ENCODE data around the gene TMC1.
"Not testable (repeated sequence)": the region's sequence is repeated elsewhere in the genome, so short reads cannot be mapped to it uniquely, and the experiment has no call there.

The TMC1 gene

GRCh38 chr9:72480921-72481320 lies 40.5 kb upstream of the TMC1 start (continued):
- no peak for TF ChIP-seq ZNF639 (tag by site-specific recombination; IDR thresholded peaks at IDR 0.05)
- no peak for TF ChIP-seq GLIS2 (tag by site-specific recombination; IDR thresholded peaks at IDR 0.05)
- TF ChIP-seq BCL11A (tag by site-specific recombination; IDR thresholded peaks at IDR 0.05; ENCODE audit: low read depth): no peak
- no peak for TF ChIP-seq ZNF664 (tag by site-specific recombination; IDR thresholded peaks at IDR 0.05)
- no peak for TF ChIP-seq ZNF211 (tag by site-specific recombination; IDR thresholded peaks at IDR 0.05; ENCODE audit: low read depth)
- no peak for TF ChIP-seq ZFP41 (tag by site-specific recombination; IDR thresholded peaks at IDR 0.05; ENCODE audit: borderline replicate concordance)
- no peak for TF ChIP-seq ZNF292 (tag by site-specific recombination; IDR thresholded peaks at IDR 0.05; ENCODE audit: borderline replicate concordance, low read depth)
- TF ChIP-seq ZNF214 (tag by site-specific recombination; IDR thresholded peaks at IDR 0.05; ENCODE audit: borderline replicate concordance): no peak

GRCh38 chr9:72485821-72486593 lies 35.4 kb upstream of the TMC1 start:
- TF ChIP-seq ZNF398 (tag by site-specific recombination; IDR thresholded peaks at IDR 0.05) (peak; percentile 29; the same call in 1 of the 2 replicates), ZSCAN4 (tag by site-specific recombination; IDR thresholded peaks at IDR 0.05) (peak; percentile 42; the same call in 1 of the 2 replicates), ZNF580 (tag by site-specific recombination; IDR thresholded peaks at IDR 0.05) (no peak), ZNF571 (tag by site-specific recombination; IDR thresholded peaks at IDR 0.05) (no peak), TRIM28 (IDR thresholded peaks at IDR 0.05; ENCODE audit: borderline replicate concordance, low read length) (no peak)
- Histone ChIP-seq H3K9me3 (ENCODE audit: control insufficient read depth, insufficient read depth, low read depth, low read length) (no peaks in the 10 kb centered on the region), H3K4me3 (ENCODE audit: low read depth, low read length) (no peak overlapping the region), H3K27ac (ENCODE audit: extremely low read depth, low read depth, low read length) (no peak overlapping the region), H3K4me1 (ENCODE audit: control insufficient read depth, insufficient read depth, low read length) (no peaks in the 10 kb centered on the region; the same call in 1 of the 2 replicates), H3K36me3 (ENCODE audit: control insufficient read depth in 2 of 2, insufficient read depth in 1 of 2, low read length in 2 of 2) (no peaks in the 10 kb centered on the region)
- POLR2A ChIA-PET: interaction anchor here (0.9 kb wide), 1 partner anchor 121 kb away, joined by 4 read pairs; the partner anchor contains the start of gene ZFAND5
- CTCF ChIA-PET: interaction anchor here (0.6 to 0.8 kb wide), 2 partner anchors 10 to 141 kb away, joined by 3 read pairs; no protein-coding TSS in a partner anchor

- POLR2A ChIA-PET: no interaction called here
- Histone ChIP-seq H3K36me3 (ENCODE audit: control insufficient read depth in 2 of 2, insufficient read depth in 1 of 2, low read length in 2 of 2) (no peaks in the 10 kb centered on the region), H3K4me1 (ENCODE audit: control insufficient read depth, insufficient read depth, low read length) (no peaks in the 10 kb centered on the region; the same call in 1 of the 2 replicates), H3K9me3 (ENCODE audit: control insufficient read depth, insufficient read depth, low read depth, low read length) (no peaks in the 10 kb centered on the region), H3K4me3 (ENCODE audit: low read depth, low read length) (no peak overlapping the region), H3K27ac (ENCODE audit: extremely low read depth, low read depth, low read length) (no peak overlapping the region)
- TF ChIP-seq ZNF580 (tag by site-specific recombination; IDR thresholded peaks at IDR 0.05): no peak
- no peak for TF ChIP-seq PRDM1 (tag by site-specific recombination; IDR thresholded peaks at IDR 0.05)
- TF ChIP-seq ZNF549 (tag by site-specific recombination; IDR thresholded peaks at IDR 0.05): no peak
- no peak for TF ChIP-seq BCL11A (tag by site-specific recombination; IDR thresholded peaks at IDR 0.05; ENCODE audit: low read depth)
- TF ChIP-seq ZFP41 (tag by site-specific recombination; IDR thresholded peaks at IDR 0.05; ENCODE audit: borderline replicate concordance): no peak
- TF ChIP-seq ZBTB8A (tag by site-specific recombination; IDR thresholded peaks at IDR 0.05): no peak
- no peak for TF ChIP-seq ZNF366 (tag by site-specific recombination; conservative IDR thresholded peaks at IDR 0.05)
- TF ChIP-seq ZNF624 (tag by site-specific recombination; IDR thresholded peaks at IDR 0.05): no peak
- no peak for TF ChIP-seq MZF1 (tag by site-specific recombination; IDR thresholded peaks at IDR 0.05; ENCODE audit: borderline replicate concordance)
- CTCF ChIA-PET: interaction anchor here (0.6 to 0.8 kb wide), 2 partner anchors 9 to 141 kb away, joined by 3 read pairs; no protein-coding TSS in a partner anchor
Measured at GRCh38 chr9:72486594-72486955, 34.8 kb upstream of the TMC1 start.

- CTCF ChIA-PET; H3K36me3 ChIP-seq (ENCODE audit: control insufficient read depth in 2 of 2, insufficient read depth in 1 of 2, low read length in 2 of 2); H3K4me1 ChIP-seq (ENCODE audit: control insufficient read depth, insufficient read depth, low read length); H3K4me3 ChIP-seq (ENCODE audit: low read depth, low read length); H3K27ac ChIP-seq (ENCODE audit: extremely low read depth, low read depth, low read length); H3K9me3 ChIP-seq (ENCODE audit: control insufficient read depth, insufficient read depth, low read depth, low read length): not testable (repeated sequence)
- POLR2A ChIA-PET: interaction anchor here (1.4 kb wide), 1 partner anchor 122 kb away, joined by 4 read pairs; the partner anchor contains the start of gene ZFAND5
Measured at GRCh38 chr9:72487665-72488064, 33.7 kb upstream of the TMC1 start.
